HepG2 (cell line): Measurements from ENCODE around the gene UBAP1L. TPM values are rescaled to one million over a fixed set of nuclear protein-coding genes. Genes with fewer than 3 reads are reported as not detected.

Experiments used
- CSRNP1 ChIP-seq: sonication (generic); formaldehyde crosslinking; IDR thresholded peaks from 2 replicates; pipeline ENCODE4 v1.8.1; 2023; ENCODE audit warnings: mild to moderate bottlenecking, missing genetic modification reagents
- FOSL2 ChIP-seq: sonication (generic); formaldehyde crosslinking; IDR thresholded peaks from 2 replicates; pipeline ENCODE4 v1.4.0; 2020; ENCODE audit warnings: missing genetic modification reagents
- GATA4 ChIP-seq: sonication (generic); IDR thresholded peaks from 2 replicates; pipeline ENCODE4 v1.6.1; 2016; ENCODE audit warnings: antibody characterized with exemption, low read depth, borderline replicate concordance
- HOXA9 ChIP-seq: sonication (generic); formaldehyde crosslinking; IDR thresholded peaks from 2 replicates; pipeline ENCODE4 v1.8.1; 2022; ENCODE audit warnings: missing genetic modification reagents, mild to moderate bottlenecking, moderate library complexity, borderline replicate concordance
- KLF16 ChIP-seq, 2 experiments: sonication (generic) in 1 of 2; formaldehyde crosslinking in 1 of 2; IDR thresholded peaks; 2 replicates each; pipeline versions ENCODE4 v1.6.1 to v1.8.0; 2016 to 2023; ENCODE audit warnings: missing genetic modification reagents in 2 of 2, missing compliant biosample characterization in 1 of 2
- KMT2A ChIP-seq: sonication (generic); formaldehyde crosslinking; IDR thresholded peaks from 2 replicates; pipeline ENCODE4 v1.4.0; 2020; ENCODE audit warnings: missing genetic modification reagents
- MEF2D ChIP-seq: sonication (generic); formaldehyde crosslinking; IDR thresholded peaks from 2 replicates; pipeline ENCODE4 v1.5.1; 2020; ENCODE audit warnings: mild to moderate bottlenecking, missing genetic modification reagents
- MYNN ChIP-seq: sonication (generic); formaldehyde crosslinking; IDR thresholded peaks from 2 replicates; pipeline ENCODE4 v1.4.0; 2020; ENCODE audit warnings: mild to moderate bottlenecking, low read depth, missing genetic modification reagents
- PRPF4 ChIP-seq: fragments of 200-400 bp; formaldehyde crosslinking; IDR thresholded peaks from 2 replicates; pipeline ENCODE4 v1.6.1; 2016; ENCODE audit warnings: low read length, low read depth; ENCODE audit not compliant: poor library complexity, severe bottlenecking
- SALL1 ChIP-seq: sonication (generic); formaldehyde crosslinking; IDR thresholded peaks from 2 replicates; pipeline ENCODE4 v1.8.0; 2022; ENCODE audit warnings: mild to moderate bottlenecking, missing genetic modification reagents
- ZNF776 ChIP-seq: sonication (generic); formaldehyde crosslinking; IDR thresholded peaks from 2 replicates; pipeline ENCODE4 v1.4.0; 2020; ENCODE audit warnings: mild to moderate bottlenecking, missing genetic modification reagents
- ZNF83 ChIP-seq: sonication (generic); formaldehyde crosslinking; IDR thresholded peaks from 2 replicates; pipeline ENCODE4 v1.4.0; 2020; ENCODE audit warnings: missing genetic modification reagents, mild to moderate bottlenecking, borderline replicate concordance
- ZNF841 ChIP-seq: sonication (generic); formaldehyde crosslinking; IDR thresholded peaks from 2 replicates; pipeline ENCODE4 v1.8.1; 2023; ENCODE audit warnings: missing genetic modification reagents, borderline replicate concordance
- ZNF850 ChIP-seq: sonication (generic); formaldehyde crosslinking; conservative IDR thresholded peaks from 2 replicates; pipeline ENCODE4 v1.9.0; 2021; ENCODE audit warnings: mild to moderate bottlenecking, missing genetic modification reagents
- ZSCAN29 ChIP-seq: sonication (generic); formaldehyde crosslinking; conservative IDR thresholded peaks from 2 replicates; pipeline ENCODE4 v1.4.0; 2020; ENCODE audit warnings: mild to moderate bottlenecking, missing genetic modification reagents
- ZSCAN9 ChIP-seq: IDR thresholded peaks from 2 replicates; pipeline ENCODE4 v1.6.1; 2016; ENCODE audit warnings: borderline replicate concordance
- polyA plus RNA-seq, 8 experiments: library from polyadenylated mRNA; depleted of rRNA in 3 of 8; stranded (reverse) in 7 of 8; unstranded in 1 of 8; fragments of >200 nt; fragmentation: Illumina TruSeq in 4 of 8; extraction: Trizol in 4 of 8; gene quantifications; 2 replicates each; pipeline versions ENCODE4 v1.2.1 to v1.2.3, GENCODE V29; 2011 to 2016; ENCODE audit warnings: low read depth in 4 of 8, missing spikeins in 1 of 8, mixed read lengths in 1 of 8; ENCODE audit not compliant: insufficient read depth in 1 of 8
- total RNA-seq, 5 experiments: library from RNA; depleted of rRNA; stranded (reverse); fragments of >200 nt; fragmentation: Illumina TruSeq; extraction: Trizol; gene quantifications; 2 replicates each; pipeline ENCODE4 v1.2.3, GENCODE V29; 2016; ENCODE audit warnings: low read depth in 1 of 5
- TF ChIP-seq, protein P1 (sequence below): sonication (generic); formaldehyde crosslinking; IDR thresholded peaks from 2 replicates; pipeline ENCODE4 v1.9.0; 2021; ENCODE audit warnings: mild to moderate bottlenecking, missing genetic modification reagents

The UBAP1L gene
- total and polyA plus RNA-seq, 2 of the 13 experiments (the other 11 are each of a cell fraction or from before 2014, with no cell fraction given), result 0.86 to 1.4 TPM

- TF ChIP-seq, protein P1, sequence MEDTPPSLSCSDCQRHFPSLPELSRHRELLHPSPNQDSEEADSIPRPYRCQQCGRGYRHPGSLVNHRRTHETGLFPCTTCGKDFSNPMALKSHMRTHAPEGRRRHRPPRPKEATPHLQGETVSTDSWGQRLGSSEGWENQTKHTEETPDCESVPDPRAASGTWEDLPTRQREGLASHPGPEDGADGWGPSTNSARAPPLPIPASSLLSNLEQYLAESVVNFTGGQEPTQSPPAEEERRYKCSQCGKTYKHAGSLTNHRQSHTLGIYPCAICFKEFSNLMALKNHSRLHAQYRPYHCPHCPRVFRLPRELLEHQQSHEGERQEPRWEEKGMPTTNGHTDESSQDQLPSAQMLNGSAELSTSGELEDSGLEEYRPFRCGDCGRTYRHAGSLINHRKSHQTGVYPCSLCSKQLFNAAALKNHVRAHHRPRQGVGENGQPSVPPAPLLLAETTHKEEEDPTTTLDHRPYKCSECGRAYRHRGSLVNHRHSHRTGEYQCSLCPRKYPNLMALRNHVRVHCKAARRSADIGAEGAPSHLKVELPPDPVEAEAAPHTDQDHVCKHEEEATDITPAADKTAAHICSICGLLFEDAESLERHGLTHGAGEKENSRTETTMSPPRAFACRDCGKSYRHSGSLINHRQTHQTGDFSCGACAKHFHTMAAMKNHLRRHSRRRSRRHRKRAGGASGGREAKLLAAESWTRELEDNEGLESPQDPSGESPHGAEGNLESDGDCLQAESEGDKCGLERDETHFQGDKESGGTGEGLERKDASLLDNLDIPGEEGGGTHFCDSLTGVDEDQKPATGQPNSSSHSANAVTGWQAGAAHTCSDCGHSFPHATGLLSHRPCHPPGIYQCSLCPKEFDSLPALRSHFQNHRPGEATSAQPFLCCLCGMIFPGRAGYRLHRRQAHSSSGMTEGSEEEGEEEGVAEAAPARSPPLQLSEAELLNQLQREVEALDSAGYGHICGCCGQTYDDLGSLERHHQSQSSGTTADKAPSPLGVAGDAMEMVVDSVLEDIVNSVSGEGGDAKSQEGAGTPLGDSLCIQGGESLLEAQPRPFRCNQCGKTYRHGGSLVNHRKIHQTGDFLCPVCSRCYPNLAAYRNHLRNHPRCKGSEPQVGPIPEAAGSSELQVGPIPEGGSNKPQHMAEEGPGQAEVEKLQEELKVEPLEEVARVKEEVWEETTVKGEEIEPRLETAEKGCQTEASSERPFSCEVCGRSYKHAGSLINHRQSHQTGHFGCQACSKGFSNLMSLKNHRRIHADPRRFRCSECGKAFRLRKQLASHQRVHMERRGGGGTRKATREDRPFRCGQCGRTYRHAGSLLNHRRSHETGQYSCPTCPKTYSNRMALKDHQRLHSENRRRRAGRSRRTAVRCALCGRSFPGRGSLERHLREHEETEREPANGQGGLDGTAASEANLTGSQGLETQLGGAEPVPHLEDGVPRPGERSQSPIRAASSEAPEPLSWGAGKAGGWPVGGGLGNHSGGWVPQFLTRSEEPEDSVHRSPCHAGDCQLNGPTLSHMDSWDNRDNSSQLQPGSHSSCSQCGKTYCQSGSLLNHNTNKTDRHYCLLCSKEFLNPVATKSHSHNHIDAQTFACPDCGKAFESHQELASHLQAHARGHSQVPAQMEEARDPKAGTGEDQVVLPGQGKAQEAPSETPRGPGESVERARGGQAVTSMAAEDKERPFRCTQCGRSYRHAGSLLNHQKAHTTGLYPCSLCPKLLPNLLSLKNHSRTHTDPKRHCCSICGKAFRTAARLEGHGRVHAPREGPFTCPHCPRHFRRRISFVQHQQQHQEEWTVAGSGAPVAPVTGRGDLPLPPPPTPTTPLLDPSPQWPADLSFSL, result no peak
- TF ChIP-seq SALL1 (CRISPR knock-in tag) (peak; percentile 87), PRPF4 (no peak), ZNF83 (CRISPR knock-in tag) (no peak), KLF16 (CRISPR knock-in tag; IDR thresholded peaks at IDR 0.05) (peak in 1 of 2 experiments; percentile 68; a peak in 2 of 4 replicates), MYNN (no peak), ZNF776 (CRISPR knock-in tag) (no peak), ZSCAN29 (CRISPR knock-in tag) (0 out of 2 replicates have a peak, but pooled peaks have one; percentile 44), CSRNP1 (CRISPR knock-in tag) (0 out of 2 replicates have a peak, but pooled peaks have one; percentile 17), ZNF841 (no peak), MEF2D (CRISPR knock-in tag) (peak; percentile 36; the same call in 1 of the 2 replicates), HOXA9 (CRISPR knock-in tag) (no peak), FOSL2 (CRISPR knock-in tag) (peak; percentile 99), KMT2A (CRISPR knock-in tag) (0 out of 2 replicates have a peak, but pooled peaks have one; percentile 35), ZSCAN9 (peak; percentile 89), GATA4 (no peak), ZNF850 (CRISPR knock-in tag) (no peak)
Observed at GRCh38 chr15:65056868-65057548, 58.0 kb downstream of the UBAP1L start (continued).
